GM12872 (cell line): ENCODE data around the gene PCBP3.
A peak's percentile ranks its signal among the peaks of the same experiment; 100 is the strongest.

ENCODE experiments used
- TF ChIP-seq, protein P1 (sequence below): IDR thresholded peaks from 3 replicates; pipeline ENCODE4 v1.5.1; 2011; ENCODE audit warnings: low read depth, mild to moderate bottlenecking, low read length, moderate library complexity; ENCODE audit not compliant: insufficient read depth

PCBP3 gene

GRCh38 chr21:45643021-45643980 lies at the start of gene PCBP3:
Gene PCBP3, plus strand, starts transcription at chr21:45643725. Its CDS starts 206,361 bp downstream, at chr21:45850086.
- TF ChIP-seq, protein P1, sequence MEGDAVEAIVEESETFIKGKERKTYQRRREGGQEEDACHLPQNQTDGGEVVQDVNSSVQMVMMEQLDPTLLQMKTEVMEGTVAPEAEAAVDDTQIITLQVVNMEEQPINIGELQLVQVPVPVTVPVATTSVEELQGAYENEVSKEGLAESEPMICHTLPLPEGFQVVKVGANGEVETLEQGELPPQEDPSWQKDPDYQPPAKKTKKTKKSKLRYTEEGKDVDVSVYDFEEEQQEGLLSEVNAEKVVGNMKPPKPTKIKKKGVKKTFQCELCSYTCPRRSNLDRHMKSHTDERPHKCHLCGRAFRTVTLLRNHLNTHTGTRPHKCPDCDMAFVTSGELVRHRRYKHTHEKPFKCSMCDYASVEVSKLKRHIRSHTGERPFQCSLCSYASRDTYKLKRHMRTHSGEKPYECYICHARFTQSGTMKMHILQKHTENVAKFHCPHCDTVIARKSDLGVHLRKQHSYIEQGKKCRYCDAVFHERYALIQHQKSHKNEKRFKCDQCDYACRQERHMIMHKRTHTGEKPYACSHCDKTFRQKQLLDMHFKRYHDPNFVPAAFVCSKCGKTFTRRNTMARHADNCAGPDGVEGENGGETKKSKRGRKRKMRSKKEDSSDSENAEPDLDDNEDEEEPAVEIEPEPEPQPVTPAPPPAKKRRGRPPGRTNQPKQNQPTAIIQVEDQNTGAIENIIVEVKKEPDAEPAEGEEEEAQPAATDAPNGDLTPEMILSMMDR: no peak

DNA sequence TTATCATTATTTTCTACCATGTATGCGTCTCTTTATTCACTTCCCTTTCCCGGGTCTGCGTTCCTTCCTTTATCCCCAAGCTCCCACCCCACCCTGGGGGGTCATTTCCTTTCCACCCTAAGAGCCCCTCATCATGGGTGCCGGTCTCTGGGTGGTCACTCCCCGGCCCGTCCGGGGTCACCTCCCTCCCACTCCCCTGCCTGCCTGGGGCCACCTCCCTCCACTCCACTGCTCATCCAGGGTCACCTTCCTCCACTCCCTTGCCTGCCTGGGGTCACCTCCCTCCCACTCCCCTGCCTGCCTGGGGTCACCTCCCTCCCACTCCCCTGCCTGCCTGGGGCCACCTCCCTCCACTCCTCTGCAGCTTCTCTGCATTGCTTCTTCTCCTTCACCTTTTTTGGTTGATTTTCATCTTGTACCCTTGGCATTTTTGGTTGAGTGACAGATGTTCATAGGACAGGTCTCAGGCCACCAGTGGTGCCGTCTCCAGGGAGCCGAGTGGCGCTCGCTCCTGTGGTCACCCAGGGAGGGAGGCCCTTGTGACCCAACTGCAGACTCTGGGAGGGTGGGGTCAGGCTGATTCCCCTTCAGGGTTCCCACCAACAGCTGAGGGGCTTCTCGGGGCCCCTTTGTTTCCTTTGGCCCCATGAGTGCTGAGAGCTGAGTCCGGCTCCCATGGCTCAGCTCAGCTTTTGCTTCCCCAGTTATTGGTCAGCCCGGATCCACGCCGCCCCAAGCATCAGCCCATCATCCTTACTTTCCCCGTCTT lies 48.6 kb upstream of the PCBP3 start:
- TF ChIP-seq, protein P1: no peak

GRCh38 chr21:45595574-45596295 lies 47.8 kb upstream of the PCBP3 start:
- TF ChIP-seq, protein P1: no peak

DNA sequence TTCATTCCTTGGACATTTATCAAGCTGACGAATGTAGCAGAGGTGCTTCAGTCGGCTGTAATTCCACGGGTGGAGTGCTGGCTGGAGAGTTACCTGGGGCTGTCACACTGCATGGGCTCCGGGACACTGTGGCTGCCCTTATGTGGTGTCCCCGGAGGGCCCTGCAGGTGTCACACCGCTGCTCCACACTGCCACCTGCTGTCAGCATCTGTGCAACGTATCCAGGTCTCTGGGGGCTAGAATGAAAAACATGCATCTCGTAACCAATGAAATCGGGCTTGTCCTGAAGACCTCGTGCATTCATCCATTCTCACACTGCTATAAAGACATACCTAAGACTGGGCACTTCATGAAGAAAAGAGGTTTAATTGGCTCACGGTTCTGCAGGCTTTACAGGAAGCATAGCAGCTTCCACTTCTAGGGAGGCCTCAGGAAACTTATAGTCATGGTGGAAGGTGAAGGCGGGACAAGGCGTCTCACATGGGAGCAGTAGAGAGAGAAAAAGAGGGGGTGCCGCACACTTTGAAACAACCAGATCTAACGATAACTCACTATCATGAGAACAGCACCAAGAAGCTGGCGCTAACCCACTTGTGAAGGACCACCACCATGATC lies 46.7 kb upstream of the PCBP3 start:
- TF ChIP-seq, protein P1: peak; percentile 96

DNA sequence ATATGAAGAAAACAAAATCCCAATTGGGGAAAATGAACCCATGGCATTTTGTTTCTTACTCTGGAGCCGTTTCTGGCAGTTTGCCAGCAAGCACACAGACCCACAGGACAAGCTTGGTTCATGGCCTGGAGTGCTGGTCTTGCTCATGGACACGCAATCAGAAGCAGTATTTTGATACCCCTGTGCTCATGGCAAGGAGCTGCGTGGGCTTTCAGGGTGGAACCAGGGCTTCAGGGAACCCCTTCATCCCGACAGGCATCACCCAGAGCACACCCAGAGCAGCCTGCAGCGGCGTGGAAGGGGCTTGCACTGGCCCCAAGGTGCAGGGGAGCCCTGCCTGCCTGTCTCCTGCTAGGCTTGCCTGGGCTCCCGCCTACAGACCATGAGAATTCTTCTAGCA lies 45.4 kb upstream of the PCBP3 start:
- TF ChIP-seq, protein P1: no peak

- TF ChIP-seq, protein P1: no peak
Measured at GRCh38 chr21:45598666-45599065, 44.9 kb upstream of the PCBP3 start.
